Esophagus muscularis mucosa (tissue), 3 donors: ENCODE data around the gene KANSL3.

ENCODE experiments used
- POLR2A ChIP-seq: fragments of 450-650 bp; IDR thresholded peaks from one replicate; pipeline ENCODE4 v1.6.1; 2017; ENCODE audit warnings: antibody characterized with exemption, moderate library complexity, mild to moderate bottlenecking, low read depth
- TF ChIP-seq, protein P1 (sequence below), 3 experiments: fragments of 200-600 bp in 2 of 3; fragments of 450-650 bp in 1 of 3; sonication (generic) in 2 of 3; IDR thresholded peaks; one replicate each; pipeline ENCODE4 v1.5.1; 2017 to 2019; ENCODE audit warnings: antibody characterized with exemption in 3 of 3, mild to moderate bottlenecking in 2 of 3, moderate library complexity in 1 of 3

DNA sequence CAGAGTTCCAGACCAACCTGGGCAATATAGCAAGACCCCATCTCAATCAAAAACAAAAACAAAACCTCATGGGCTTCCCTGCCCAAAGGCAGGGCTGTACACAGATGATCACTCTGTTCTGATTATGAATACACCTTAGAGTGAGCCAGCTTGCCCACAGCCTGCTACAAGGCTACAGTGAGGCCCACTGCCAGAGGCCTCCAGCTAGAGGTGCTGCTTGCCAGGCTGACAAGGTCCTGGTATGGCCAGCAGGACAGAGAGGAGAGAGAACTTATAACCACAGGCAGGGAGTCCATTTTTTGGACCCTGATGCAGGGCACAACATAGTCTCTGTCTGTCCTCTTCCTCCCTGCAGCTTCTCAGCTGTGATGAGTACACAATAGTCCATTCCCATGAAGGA lies 41.5 kb downstream of the KANSL3 start:
- TF ChIP-seq POLR2A: no peak
- TF ChIP-seq, protein P1, sequence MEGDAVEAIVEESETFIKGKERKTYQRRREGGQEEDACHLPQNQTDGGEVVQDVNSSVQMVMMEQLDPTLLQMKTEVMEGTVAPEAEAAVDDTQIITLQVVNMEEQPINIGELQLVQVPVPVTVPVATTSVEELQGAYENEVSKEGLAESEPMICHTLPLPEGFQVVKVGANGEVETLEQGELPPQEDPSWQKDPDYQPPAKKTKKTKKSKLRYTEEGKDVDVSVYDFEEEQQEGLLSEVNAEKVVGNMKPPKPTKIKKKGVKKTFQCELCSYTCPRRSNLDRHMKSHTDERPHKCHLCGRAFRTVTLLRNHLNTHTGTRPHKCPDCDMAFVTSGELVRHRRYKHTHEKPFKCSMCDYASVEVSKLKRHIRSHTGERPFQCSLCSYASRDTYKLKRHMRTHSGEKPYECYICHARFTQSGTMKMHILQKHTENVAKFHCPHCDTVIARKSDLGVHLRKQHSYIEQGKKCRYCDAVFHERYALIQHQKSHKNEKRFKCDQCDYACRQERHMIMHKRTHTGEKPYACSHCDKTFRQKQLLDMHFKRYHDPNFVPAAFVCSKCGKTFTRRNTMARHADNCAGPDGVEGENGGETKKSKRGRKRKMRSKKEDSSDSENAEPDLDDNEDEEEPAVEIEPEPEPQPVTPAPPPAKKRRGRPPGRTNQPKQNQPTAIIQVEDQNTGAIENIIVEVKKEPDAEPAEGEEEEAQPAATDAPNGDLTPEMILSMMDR (IDR thresholded peaks at IDR 0.05): no peak
